Measurements from ENCODE around the gene CLIP1.

DNA sequence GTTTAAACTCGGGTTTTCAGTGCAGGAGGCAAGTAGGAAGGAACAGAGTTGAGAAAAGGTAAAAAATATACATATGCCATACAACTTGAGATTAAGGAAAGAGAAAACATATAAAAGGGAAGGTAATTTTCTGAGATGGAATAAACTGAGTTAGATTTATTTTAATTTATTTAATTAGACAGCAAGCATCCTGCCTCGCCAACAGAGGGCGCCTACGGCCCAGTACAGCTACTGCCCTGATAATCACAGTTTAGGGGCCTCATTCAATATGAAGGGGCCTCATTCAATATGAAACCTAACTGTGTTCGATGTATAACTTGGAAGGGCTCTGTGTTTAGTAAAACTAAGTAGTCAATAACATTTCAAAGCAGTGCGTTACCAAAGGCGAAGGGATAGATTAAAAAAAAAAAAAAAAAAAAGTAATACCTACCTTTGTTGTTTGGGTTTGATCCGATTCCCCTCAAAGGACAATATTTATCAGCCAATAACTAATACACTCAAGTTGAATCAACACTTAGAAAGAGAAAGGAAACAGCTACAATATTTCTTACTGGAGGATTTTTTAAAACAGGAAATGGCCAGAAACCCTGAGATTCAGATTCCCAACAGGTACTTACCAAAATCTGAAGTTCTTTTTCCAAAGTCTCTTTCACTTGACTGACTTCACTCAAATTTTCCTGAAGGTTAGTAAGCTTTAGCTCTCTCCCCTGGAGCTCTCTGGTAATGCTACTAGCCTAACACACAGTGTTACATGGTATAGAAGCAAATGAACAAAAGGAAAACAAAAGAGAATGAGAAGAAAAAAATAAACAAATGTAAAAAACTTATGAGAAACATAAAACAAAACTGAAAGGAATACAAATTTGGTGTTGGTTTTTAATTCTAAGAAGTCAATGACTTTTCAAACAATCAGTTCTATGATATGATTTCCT lies 86.2 kb downstream of the CLIP1 start:
- TF ChIP-seq, protein P1, sequence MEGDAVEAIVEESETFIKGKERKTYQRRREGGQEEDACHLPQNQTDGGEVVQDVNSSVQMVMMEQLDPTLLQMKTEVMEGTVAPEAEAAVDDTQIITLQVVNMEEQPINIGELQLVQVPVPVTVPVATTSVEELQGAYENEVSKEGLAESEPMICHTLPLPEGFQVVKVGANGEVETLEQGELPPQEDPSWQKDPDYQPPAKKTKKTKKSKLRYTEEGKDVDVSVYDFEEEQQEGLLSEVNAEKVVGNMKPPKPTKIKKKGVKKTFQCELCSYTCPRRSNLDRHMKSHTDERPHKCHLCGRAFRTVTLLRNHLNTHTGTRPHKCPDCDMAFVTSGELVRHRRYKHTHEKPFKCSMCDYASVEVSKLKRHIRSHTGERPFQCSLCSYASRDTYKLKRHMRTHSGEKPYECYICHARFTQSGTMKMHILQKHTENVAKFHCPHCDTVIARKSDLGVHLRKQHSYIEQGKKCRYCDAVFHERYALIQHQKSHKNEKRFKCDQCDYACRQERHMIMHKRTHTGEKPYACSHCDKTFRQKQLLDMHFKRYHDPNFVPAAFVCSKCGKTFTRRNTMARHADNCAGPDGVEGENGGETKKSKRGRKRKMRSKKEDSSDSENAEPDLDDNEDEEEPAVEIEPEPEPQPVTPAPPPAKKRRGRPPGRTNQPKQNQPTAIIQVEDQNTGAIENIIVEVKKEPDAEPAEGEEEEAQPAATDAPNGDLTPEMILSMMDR (IDR thresholded peaks at IDR 0.05): peak; percentile 26 to 82 (median 70)
- no peak for TF ChIP-seq POLR2A (IDR thresholded peaks at IDR 0.05)

Measured in Peyer's patch (tissue), 4 donors.